HG03520 (cell line): ENCODE data around the gene TADA2A.

ENCODE experiments used
- ATAC-seq: cut with Tn5 transposase; IDR thresholded peaks from one replicate; pipeline ENCODE4 v1.9.1; 2021; ENCODE audit warnings: mild to moderate bottlenecking, moderate library complexity; ENCODE audit not compliant: unreplicated experiment

Gene TADA2A

GRCh38 chr17:37406635-37407461 is at the start of gene TADA2A, which contains the start of gene ACACA:
Gene TADA2A (plus strand): TSS chr17:37406886. CDS start chr17:37411366, 4,480 bp downstream.
Gene ACACA (minus strand): TSS chr17:37406836. CDS start chr17:37406299, 537 bp downstream.
- peak; percentile 63 for ATAC-seq

GRCh38 chr17:37358098-37358829 is 48.4 kb upstream of the TADA2A start:
- peak; percentile 4 for ATAC-seq

GRCh38 chr17:37358830-37359681 is 47.6 kb upstream of the TADA2A start:
- peak; percentile 89 for ATAC-seq

GRCh38 chr17:37359682-37360188 is 47.0 kb upstream of the TADA2A start:
- ATAC-seq, result no peak

- ATAC-seq, result no peak
Measured at GRCh38 chr17:37360632-37361031, 46.1 kb upstream of the TADA2A start.

GRCh38 chr17:37361543-37361942 is 45.1 kb upstream of the TADA2A start:
- no peak for ATAC-seq

- ATAC-seq, result no peak
Measured at GRCh38 chr17:37365589-37365988, 41.1 kb upstream of the TADA2A start.

- ATAC-seq, result no peak
Measured at GRCh38 chr17:37368577-37368976, 38.1 kb upstream of the TADA2A start.

- ATAC-seq, result no peak
Measured at GRCh38 chr17:37373530-37374159, 33.0 kb upstream of the TADA2A start.

GRCh38 chr17:37375706-37376105 is 31.0 kb upstream of the TADA2A start, which contains the start of gene C17orf78:
Gene C17orf78 (plus strand): TSS chr17:37375985. CDS start chr17:37376093, 108 bp downstream.
- no peak for ATAC-seq

GRCh38 chr17:37382056-37382455 is 24.6 kb upstream of the TADA2A start:
- ATAC-seq, result no peak

GRCh38 chr17:37384560-37385149 is 22.0 kb upstream of the TADA2A start:
- no peak for ATAC-seq

- ATAC-seq, result no peak
Measured at GRCh38 chr17:37385474-37385990, 21.2 kb upstream of the TADA2A start.

- no peak for ATAC-seq
Measured at GRCh38 chr17:37386462-37386861, 20.2 kb upstream of the TADA2A start.

- ATAC-seq, result no peak
Measured at GRCh38 chr17:37388266-37388665, 18.4 kb upstream of the TADA2A start.

- no peak for ATAC-seq
Measured at GRCh38 chr17:37389160-37389559, 17.5 kb upstream of the TADA2A start.

GRCh38 chr17:37391146-37391545 is 15.5 kb upstream of the TADA2A start:
- ATAC-seq, result no peak

GRCh38 chr17:37392024-37392590 is 14.6 kb upstream of the TADA2A start:
- no peak for ATAC-seq

- ATAC-seq, result no peak
Measured at GRCh38 chr17:37393352-37393751, 13.3 kb upstream of the TADA2A start.
